T-helper 1 cell (primary cell): ENCODE data around the gene ATP8B1.

Source experiments
- DNase-seq, 5 donors: peaks; one replicate each; pipeline ENCODE4 v3.0.0-alpha.2; 2012 to 2020

Gene ATP8B1

GRCh38 chr18:57819119-57819518, 16.0 kb upstream of the ATP8B1 start:
- no peak for DNase-seq

DNA sequence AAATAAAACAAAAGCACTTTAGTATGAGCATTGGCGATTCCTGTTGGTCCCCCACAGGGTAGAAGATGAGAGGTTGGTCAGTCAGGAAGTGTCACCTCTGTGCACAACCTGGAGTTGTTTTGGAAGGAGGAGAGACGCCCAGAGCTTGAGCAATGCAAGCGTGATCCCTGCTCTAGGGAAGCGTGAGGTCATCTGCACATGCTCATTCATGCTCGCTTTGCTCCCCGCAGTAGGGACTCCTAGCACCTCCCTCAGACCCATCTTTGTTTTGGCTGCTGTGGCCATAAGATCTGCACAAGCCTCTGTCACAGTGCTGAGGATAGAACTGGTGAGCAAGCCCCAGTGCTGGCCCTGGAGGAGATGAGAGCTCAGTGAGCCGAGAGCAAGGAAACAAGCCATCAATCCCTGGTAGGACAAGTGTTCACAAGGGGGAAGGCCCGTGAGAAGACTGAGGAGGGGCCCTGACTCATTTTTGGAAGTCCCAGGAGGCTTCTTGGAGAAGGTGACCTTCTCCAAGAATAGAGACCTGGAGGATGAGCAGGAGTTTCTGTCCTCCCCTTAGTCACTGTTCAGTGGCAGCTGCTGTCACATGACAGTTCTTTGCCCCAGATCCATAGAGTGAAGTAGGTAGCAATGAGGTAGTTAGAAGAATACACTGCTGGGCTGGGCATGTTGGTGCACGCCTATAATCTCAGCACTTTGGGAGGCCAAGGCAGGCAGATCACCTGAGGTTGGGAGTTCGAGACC, 13.3 kb upstream of the ATP8B1 start:
- DNase-seq, result no peak

DNA sequence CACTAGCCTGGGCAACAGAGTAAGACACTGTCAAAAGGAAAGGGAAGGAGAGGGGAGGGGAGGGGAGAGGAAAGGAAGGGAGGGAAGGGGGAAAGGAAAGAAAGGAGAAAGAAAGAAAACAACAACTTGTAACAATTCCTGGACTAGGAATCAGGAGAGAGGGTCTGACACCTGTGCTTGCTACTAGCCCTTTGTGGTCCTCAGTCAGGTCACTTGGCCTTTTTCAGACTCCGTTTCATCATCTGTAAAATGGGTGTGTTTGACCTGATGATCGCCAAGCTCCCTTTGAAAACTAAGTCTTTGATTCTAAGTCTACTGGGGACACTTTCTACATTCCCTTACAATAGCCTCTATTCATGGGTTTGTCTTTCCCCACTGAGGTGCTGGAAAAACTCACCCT, 11.4 kb upstream of the ATP8B1 start:
- no peak for DNase-seq

DNA sequence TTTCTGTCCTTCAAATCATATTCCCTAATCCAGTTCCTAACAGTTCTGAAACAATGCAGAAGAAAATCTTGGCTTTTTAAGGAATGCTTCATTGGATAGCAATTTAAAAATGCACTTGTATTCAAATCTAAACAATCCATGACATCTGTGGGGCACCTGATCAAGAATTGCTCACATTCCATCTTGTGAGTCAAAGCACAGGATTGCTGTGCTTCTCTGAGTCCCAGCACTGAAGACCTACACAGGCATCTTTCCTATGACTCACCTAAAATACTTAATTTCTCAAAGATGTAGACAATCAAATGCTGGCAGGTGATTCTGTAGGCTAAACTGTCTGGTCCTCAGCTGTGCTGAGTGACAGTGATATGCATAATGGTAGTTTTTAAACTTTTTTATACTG, 10.1 kb upstream of the ATP8B1 start:
- no peak for DNase-seq

- no peak for DNase-seq
Measured at GRCh38 chr18:57812126-57812477, 9.0 kb upstream of the ATP8B1 start.

DNA sequence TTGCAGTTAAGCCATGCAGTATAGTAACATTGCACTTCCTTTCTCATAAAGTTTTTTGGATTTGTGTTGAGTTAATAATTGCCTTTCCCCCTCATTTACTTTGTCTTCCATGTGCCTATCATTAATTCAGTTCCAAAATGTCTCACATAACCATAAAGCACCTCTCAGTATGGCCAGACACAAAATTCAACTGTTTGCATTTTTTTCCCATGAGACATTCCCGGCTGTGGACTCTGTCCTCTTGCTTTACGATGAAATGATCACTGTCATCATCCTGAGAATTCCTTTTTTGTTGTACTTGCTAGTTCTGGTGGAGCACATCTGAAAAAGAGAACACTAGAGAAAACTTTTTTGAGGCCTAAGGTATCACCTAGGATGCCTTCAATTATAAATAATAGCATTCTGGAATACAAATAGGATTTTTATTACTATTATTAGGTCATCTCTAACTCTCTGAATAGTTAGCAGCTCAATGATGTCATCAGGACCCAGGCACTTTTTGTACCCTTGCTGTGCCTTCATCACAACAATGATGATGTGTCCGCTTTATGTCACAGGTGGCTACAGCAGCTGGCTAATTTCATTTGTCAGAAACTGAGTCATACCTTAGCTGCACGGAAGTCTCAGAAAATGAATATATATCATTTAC, 8.5 kb upstream of the ATP8B1 start:
- no peak for DNase-seq

DNA sequence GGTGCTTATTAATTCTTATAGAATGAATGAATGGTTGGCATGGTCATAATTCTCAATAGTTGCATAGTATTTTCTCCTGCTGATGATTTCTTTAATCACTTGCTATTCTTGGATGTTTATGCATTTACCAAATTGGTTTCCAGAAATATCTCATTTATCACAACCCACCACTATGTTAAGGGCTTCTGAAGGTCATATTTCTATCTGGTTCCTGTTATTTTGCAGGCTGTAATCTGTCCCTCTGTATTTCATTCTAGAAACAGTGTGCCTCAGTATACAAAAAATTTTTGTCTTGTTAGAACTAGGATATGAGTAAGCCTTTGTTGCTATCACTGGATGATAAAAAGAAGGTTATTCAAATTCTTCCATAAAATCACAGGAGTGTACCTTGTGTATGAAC, 6.1 kb upstream of the ATP8B1 start:
- no peak for DNase-seq

DNA sequence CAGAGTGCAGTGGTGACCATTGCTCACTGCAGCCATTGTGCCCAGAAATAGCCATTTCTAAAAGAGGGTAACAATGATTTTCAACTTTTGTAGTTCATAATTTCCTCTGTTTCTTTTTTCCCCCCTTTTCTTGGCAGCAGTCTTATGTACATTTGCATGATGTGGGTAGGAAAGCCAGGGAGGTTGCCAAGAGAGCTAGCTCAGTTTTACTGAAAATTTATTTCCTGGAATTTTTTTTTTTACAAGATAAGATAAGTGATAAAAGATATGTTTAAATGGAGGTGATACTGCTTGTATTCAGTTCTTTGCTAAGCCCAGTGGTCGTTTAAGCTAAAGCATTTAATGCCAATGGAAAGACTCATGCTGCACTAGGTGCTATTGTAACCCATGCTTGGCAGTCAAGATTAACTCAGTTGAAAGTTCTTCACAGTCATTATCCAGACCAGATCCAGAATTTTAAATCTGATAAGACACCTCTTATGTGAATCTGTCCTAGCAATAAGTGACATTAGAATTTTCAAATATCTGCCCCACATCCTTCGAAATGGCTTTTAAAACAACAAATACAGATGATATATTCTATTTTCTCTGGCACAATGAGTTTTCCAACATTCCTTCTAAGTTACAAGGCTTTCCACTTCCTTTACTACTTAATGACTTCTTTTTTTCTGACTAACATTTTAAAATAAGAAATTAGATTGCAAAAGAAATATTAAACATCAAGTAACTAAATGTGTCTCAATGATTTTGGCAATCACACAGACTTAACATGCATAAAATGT, 4.4 kb upstream of the ATP8B1 start:
- DNase-seq, result no peak

GRCh38 chr18:57806978-57807285, 3.8 kb upstream of the ATP8B1 start:
- DNase-seq, result no peak

DNA sequence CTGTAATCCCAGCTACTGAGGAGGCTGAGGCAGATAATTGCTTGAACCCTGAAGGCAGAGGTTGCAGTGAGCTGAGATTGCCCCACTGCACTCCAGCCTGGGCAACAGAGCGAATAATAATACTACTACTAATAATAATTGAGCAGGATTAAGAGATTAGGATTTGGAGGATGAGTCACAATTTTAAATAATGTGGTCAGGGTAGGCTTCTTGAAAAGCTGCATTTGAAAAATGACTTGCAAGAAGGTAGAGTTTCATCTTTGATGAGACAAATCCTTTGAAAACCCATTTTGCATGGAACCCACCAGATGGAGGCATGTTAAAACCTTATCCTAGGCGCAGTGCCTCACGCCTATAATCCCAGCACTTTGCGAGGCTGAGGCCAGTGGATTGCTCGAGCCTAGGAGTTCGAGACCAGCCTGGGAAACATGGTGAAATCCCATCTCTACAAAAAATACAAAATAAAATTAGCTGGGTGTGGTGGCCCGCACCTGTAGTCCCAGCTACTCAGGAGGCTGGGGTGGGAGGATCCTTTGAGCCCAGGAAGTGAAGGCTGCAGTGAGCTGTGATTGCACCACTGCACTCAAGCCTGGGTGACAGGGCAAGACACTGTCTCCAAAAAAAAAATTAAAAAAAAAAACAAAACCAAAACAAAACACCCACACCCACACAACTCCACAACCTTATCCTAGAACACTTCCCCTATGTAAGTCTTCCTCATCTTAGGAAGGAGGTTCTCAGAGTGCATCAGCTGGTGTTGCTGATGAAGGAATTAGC, 3.3 kb upstream of the ATP8B1 start:
- DNase-seq, result no peak

DNA sequence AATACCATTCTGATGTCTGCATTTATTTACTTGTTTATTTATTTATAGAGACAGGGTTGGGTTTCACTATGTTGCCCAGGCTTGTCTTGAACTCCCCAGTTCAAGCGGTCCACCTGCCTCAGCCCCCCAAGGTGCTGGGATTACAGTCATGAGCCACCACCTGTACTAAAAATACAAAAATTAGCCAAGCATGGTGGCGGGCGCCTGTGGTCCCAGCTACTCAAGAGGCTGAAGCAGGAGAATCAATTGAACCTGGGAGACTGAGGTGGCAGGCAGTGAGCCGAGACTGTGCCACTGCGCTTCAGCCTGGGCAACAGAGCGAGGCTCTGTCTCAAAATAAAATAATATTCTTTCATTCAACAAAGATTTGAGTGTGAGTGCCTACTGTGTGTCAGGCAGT, 2.0 kb upstream of the ATP8B1 start:
- no peak for DNase-seq

GRCh38 chr18:57804557-57804956, 1.4 kb upstream of the ATP8B1 start:
- DNase-seq, result no peak

DNA sequence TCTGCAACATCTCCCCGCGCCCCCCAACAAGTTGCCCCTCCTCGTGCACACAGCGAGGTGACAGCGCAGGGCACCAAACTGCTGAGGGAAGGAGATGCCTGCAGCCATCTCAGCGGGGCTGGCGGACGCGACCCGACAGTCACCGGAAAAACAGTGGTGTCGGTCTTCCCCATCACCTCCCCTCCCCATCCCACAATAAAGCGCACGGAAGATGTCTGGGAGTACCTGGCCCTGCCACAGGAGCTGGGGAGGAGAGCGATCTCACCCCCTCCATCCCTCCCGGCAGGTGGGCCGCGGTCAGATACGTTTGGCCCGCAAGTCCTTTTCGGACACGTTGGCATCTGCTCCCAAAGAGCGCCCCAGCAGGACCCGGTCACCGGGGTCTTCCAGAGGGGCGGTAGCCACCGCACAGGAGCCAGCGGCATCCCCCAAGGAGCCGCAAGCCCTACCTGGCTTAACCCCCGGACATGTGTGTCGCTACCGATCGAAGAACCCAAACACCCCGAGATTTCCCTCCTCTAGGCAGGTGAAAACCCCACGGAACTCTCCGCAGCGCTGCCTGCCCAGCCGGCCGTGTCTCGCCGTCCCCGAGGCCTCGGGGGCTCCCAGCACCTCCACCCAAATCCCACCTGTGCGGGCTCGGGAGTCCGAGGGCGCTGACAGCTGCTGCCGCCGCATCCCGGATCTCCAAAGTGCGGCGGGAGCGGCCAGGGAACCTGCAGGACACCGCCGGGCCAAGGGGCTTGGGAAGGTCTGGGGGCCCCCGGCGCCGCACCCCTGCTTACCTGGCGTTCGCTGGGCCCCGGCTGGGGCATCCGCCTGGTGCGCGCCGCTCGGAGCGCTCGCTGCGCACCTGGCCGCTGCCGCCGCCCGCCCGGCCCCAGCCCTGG, 657 bp downstream of the ATP8B1 start:
- DNase-seq, result no peak

DNA sequence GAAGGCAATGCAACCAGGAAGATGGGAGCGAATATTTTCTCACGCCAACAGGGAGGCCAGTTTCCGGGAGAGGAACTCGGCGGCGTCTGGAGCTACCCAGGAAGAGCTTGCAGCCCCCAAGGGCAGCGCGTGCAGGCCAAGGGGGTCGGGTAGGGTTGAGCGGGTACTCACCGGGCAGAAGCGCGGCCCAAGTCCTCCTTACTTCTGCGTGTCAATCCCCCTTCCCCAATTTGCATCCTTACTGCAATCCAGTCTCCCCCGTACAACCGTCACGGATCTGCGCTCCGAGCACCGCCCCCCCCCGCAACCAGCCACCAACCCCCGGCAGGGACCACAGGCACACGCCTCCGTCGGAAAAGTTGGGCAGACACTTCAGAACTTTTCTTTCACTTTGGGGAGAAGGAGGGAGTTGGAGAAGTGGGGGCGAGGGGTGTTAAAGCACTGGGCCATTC, 1.3 kb downstream of the ATP8B1 start:
- DNase-seq, result no peak

GRCh38 chr18:57801325-57801724, 1.8 kb downstream of the ATP8B1 start:
- DNase-seq, result no peak

- DNase-seq, result no peak
Measured at GRCh38 chr18:57798713-57799373, 4.3 kb downstream of the ATP8B1 start.

DNA sequence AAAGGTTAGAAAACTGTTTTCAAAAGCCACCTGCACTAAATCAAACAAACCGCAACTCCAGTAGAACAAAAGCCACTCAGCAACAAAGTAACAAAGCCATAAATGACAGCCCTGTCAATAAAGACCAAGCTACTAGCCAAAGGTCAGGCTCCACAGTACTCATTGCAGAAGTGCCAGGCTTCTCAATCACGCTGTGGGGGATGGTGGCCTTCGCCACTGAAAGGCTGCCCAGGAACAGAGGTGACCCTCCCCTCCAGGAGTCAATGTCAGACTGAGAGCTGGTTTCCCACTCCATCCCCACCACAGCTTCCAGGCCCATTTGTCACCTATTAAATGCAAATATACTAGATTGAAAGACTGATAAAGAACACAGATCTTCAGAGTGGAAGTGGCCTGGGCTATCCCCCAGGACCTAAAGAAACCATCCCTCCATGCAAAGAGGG, 5.9 kb downstream of the ATP8B1 start:
- DNase-seq, result no peak

DNA sequence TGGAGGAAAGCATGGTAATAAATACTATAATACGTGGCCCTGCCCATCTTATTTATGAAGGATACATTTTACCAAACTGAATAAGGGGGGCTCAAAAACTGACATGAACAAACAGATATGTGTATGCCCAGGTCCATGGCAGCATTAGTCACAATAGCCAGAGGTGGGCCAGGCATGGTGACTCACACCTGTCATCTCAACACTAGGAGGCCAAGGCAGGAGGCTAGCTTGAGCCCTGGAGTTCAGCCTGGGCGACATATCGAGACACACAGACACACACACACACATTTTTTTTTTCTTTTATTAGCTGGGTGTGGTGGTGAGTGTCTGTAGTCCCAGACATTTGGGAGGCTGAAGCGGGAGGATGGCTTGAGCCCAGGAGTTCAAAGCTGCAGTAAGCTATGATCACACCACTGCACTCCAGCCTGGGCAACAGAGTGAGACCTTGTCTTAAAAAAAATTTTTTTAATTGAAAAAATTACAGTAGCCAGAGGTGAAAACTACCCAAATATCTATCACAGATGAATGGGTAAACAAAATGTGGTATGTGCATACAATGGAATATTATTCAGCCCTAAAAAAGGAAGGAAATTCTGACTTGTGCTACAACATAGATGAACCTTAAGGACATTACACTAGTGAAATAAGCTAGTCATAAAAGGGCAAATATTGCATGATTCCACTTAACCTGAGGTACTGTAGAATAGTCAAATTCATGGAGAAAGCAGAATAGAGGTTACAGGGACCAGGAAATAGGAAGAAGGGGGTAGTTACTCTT, 8.0 kb downstream of the ATP8B1 start:
- no peak for DNase-seq

- no peak for DNase-seq
Measured at GRCh38 chr18:57793302-57793986, 9.7 kb downstream of the ATP8B1 start.

- no peak for DNase-seq
Measured at GRCh38 chr18:57792631-57793301, 10.3 kb downstream of the ATP8B1 start.
